Neutrophil (primary cell): ENCODE results near the gene F12.

Experiments used
- H3K27ac ChIP-seq: fragments of 200-600 bp; sonication (generic); 2 replicates; pipeline ENCODE4 v1.5.1; 2016; ENCODE audit warnings: mild to moderate bottlenecking, moderate library complexity
- H3K27me3 ChIP-seq: fragments of 200-600 bp; sonication (generic); 2 replicates; pipeline ENCODE4 v1.6.0; 2016; ENCODE audit warnings: mild to moderate bottlenecking
- H3K36me3 ChIP-seq: fragments of 200-600 bp; sonication (generic); 2 replicates; pipeline ENCODE4 v1.5.1; 2017
- H3K4me1 ChIP-seq, 2 experiments: fragments of 200-600 bp in 1 of 2; sonication (generic) in 1 of 2; 1 replicate in 1 of 2; 2 replicates in 1 of 2; pipeline versions ENCODE4 v1.5.1 to v1.6.1; 2013 to 2016; ENCODE audit warnings: low read depth in 1 of 2, low read length in 1 of 2, mild to moderate bottlenecking in 1 of 2, moderate library complexity in 1 of 2; ENCODE audit not compliant: control insufficient read depth in 1 of 2, insufficient read depth in 1 of 2
- H3K4me3 ChIP-seq, 2 experiments: fragments of 200-600 bp in 1 of 2; sonication (generic) in 1 of 2; 1 replicate in 1 of 2; 2 replicates in 1 of 2; pipeline ENCODE4 v1.5.1; 2013 to 2016; ENCODE audit warnings: low read depth in 1 of 2, low read length in 1 of 2, mild to moderate bottlenecking in 1 of 2, moderate library complexity in 1 of 2
- H3K9me3 ChIP-seq: fragments of 200-600 bp; sonication (generic); 2 replicates; pipeline ENCODE4 v1.5.1; 2016
- TF ChIP-seq, protein P1 (sequence below): fragments of 200-600 bp; sonication (generic); IDR thresholded peaks from 2 replicates; pipeline ENCODE4 v1.5.1; 2016; ENCODE audit warnings: antibody characterized with exemption

F12 gene

DNA sequence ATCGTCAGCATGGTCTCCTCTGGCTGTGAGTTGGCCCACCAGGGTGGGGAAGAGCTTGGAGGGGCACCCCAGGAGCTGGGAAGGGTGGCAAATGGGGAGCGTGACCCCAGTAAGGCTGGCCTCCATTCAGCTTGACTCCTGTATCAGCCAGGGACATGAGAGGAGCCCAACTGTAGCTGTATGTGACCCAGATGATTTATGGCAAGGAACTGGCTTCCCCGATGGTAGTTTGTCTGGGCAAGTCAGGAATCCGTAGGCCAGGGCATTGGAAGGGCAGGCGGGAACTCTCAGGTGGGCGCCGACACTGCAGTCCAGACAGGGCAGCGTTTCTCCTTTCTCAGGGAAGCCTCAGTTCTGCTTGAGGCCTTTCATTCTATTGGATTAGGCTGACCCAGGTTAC, 22.8 kb downstream of the F12 start:
- Histone ChIP-seq H3K27me3 (no peaks in the 10 kb centered on the region), H3K36me3 (no peaks in the 10 kb centered on the region), H3K4me1 (peaks cover 50 to 55% of the 10 kb centered on the region in 2 experiments), H3K4me3 (no peak overlapping the region), H3K27ac (no peak overlapping the region), H3K9me3 (no peaks in the 10 kb centered on the region)
- TF ChIP-seq, protein P1, sequence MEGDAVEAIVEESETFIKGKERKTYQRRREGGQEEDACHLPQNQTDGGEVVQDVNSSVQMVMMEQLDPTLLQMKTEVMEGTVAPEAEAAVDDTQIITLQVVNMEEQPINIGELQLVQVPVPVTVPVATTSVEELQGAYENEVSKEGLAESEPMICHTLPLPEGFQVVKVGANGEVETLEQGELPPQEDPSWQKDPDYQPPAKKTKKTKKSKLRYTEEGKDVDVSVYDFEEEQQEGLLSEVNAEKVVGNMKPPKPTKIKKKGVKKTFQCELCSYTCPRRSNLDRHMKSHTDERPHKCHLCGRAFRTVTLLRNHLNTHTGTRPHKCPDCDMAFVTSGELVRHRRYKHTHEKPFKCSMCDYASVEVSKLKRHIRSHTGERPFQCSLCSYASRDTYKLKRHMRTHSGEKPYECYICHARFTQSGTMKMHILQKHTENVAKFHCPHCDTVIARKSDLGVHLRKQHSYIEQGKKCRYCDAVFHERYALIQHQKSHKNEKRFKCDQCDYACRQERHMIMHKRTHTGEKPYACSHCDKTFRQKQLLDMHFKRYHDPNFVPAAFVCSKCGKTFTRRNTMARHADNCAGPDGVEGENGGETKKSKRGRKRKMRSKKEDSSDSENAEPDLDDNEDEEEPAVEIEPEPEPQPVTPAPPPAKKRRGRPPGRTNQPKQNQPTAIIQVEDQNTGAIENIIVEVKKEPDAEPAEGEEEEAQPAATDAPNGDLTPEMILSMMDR = no peak

DNA sequence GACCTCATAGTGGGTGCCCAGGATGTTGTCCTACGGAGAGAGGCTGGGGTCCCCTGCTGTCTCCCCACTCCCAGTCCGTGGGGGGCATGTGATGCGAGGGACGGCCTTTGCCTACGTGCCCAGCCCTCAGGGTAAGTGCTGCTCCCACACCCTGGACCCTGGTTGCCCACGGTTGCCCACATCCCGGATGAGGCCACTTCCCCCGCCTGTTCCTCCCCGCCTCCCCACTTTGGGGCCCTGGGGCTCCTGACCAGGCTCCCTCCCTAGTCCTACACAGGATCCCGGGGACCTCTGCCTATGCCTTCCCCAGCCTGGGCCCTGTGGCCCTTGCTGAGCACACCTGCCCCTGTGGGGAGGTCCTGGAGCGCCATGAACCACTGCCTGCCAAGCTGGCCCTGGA, 23.6 kb downstream of the F12 start:
- Histone ChIP-seq H3K27me3 (no peaks in the 10 kb centered on the region), H3K36me3 (no peaks in the 10 kb centered on the region), H3K9me3 (no peaks in the 10 kb centered on the region), H3K4me1 (peaks cover 50 to 53% of the 10 kb centered on the region in 2 experiments), H3K27ac (no peak overlapping the region), H3K4me3 (no peak overlapping the region)
- TF ChIP-seq, protein P1 = no peak

DNA sequence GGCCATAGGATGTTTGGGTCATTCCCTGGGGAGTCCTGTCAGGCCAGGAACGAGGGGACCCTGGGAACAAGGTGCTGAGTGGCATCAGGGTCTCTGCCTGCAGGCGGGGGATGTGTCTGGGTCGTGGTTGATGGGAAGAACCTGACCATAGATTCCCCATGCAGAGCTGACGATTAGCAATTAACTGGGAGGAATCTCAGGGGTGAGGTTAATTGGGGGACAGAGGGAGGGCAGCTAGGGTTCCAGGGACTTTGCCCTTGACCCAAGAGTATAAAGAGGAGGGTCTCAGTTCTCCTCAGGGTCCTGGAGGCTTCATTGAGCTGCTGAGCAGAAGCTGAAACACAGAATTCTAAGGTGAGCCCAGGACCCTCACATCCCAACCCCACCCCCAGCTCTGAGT, 25.2 kb downstream of the F12 start, which contains the start of gene SLC34A1:
Gene SLC34A1 (plus strand): TSS at position 301 of the 400 bp plus-strand sequence. CDS start 1,308 bp downstream, outside the sequence.
- H3K4me1 ChIP-seq = peaks cover 34 to 37% of the 10 kb centered on the region in 2 experiments
- H3K9me3 ChIP-seq = no peaks in the 10 kb centered on the region
- TF ChIP-seq, protein P1 = no peak
- H3K27ac ChIP-seq = no peak within 1 kb of the TSS
- no peaks in the 10 kb centered on the region for H3K27me3 ChIP-seq
- H3K36me3 ChIP-seq = no peaks in the 10 kb centered on the region
- no peak within 1 kb of the TSS for H3K4me3 ChIP-seq

DNA sequence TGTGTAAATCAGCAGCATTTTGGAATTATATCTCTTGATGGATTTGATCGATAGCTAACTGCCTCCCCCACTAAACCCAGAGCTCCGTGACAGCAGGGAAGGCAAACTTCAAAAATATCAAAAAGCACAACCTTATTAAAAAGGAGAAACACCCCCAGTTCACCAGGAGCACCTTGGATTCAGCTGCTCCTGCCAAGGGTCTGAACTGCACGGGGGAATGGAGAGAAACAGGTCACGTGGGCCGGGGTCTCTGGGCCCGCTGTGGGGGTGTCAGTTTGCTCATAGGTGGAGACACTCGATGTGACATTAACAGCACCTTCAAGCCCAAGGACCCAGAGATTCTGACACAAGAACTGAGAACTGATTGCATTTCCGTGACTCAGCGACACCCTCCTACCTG, 26.2 kb downstream of the F12 start:
- no peak overlapping the region for H3K4me3 ChIP-seq
- H3K9me3 ChIP-seq = no peaks in the 10 kb centered on the region
- no peaks in the 10 kb centered on the region for H3K36me3 ChIP-seq
- H3K27ac ChIP-seq = no peak overlapping the region
- H3K27me3 ChIP-seq = no peaks in the 10 kb centered on the region
- TF ChIP-seq, protein P1 = no peak
- H3K4me1 ChIP-seq = peaks cover 25 to 28% of the 10 kb centered on the region in 2 experiments

DNA sequence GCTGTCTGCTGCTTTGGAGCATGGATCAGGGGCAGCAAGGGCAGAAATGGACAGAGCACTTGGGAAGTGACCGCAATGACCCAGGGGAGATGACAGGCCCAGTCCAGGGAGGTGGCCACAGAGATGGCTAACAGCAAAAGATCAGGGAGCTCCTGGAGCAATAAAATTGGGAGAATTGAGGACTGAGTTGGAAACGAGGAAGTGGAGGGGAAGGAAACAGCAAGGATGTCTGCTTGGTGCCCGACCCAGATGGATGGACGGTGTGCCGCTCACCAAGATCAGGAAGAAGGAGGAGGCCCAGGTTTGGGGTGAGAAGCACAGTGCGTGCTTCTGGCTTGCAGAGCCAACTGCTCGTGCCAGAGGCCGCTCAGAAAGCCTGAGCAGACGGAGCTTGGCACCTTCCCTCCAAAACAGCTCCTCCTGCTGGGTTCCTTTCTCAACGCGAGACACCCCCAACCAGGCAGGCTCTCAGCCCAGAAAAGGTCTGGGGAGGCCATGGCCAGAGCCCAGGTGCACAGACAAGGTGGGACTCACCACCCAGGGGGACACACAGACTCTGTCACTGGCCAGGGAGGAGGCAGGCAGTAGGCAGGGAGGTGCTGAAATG, 26.8 kb downstream of the F12 start:
- peaks cover 24 to 25% of the 10 kb centered on the region in 2 experiments for H3K4me1 ChIP-seq
- H3K36me3 ChIP-seq = no peaks in the 10 kb centered on the region
- TF ChIP-seq, protein P1 = no peak
- no peaks in the 10 kb centered on the region for H3K27me3 ChIP-seq
- no peak overlapping the region for H3K27ac ChIP-seq
- no peak overlapping the region for H3K4me3 ChIP-seq
- H3K9me3 ChIP-seq = no peaks in the 10 kb centered on the region

DNA sequence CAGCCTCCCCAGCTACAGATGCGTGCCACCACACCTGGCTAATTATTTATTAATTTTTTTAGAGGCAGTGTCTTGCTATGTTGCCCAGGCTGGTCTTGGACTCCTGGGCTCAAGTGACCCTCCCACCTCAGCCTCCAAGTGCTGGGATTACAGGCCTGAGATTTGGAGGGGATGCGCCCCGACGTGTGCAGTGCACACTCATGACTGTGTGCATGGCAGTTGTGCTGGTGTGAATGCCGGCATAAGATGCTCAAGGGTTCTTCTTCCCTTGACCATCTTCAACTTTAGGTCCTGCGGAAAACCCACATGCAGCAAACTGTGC, 28.6 kb downstream of the F12 start:
- Histone ChIP-seq H3K27me3 (no peaks in the 10 kb centered on the region), H3K27ac (no peak overlapping the region), H3K36me3 (no peaks in the 10 kb centered on the region), H3K9me3 (no peaks in the 10 kb centered on the region), H3K4me1 (peaks cover 15 to 16% of the 10 kb centered on the region in 2 experiments), H3K4me3 (no peak overlapping the region)
- TF ChIP-seq, protein P1 = no peak
